HT1080 (cell line): ENCODE results near the gene KRT33B. TPM values are rescaled to one million over a fixed set of nuclear protein-coding genes. Genes with fewer than 3 reads are reported as not detected.

ENCODE experiments used
- DNase-seq: peaks from one replicate; pipeline ENCODE4 v3.0.0-alpha.2; 2015; ENCODE audit warnings: low read depth
- total RNA-seq: library from RNA; depleted of rRNA; stranded (reverse); fragments of >200 nt; shearing (Covaris generic); gene quantifications from 2 replicates; pipeline ENCODE4 v1.2.3, GENCODE V29; 2014; rRNA removed

KRT33B gene
- total RNA-seq, 1 experiment from 2014 or later: not detected

DNA sequence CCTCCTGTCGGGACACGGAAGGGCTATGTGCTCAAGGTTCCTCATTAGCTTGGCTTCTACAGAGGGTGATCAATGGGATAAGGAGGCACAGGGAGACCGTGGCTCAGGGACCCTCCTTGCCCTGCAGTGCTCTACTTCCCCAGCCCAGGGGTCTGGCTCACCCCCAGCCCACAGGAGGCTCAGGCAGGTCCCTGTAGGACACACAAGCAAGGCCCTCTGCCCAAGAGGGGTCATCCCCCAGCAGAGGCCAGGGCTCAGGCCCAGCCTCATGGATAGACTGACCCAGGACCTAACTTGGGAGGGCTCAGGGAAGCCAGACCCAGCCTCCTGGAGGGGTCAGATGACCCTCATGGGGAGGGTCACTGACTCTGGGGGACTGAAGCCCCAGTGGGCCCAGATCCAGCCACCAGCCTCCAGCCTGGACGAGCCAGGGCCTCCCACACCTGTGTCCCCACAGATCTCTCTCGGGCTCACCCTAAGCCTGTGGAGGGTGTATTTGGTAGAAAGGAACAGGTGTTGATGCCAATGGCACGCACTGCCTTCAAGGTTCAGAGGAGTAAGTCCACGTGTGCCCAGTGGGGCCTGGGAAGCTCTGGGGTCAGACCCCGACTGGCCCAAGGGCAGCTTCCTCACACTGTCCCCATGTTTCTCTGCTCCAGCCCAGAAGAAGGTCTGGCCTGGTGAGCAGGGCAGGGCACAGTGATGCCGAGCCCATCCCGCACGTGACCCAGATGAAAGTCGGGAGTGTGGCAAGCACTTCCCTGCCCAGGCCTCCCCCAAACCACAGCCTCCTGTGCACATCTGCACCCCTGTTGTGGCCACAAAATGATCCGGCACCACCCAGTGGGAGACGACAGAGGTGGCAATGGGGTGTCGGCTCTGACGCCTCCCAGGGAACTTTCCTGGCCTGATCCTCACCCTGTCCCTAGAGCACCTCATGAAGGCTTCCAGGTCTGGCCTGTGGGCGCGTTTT, 43.2 kb downstream of the KRT33B start:
- DNase-seq: no peak

DNA sequence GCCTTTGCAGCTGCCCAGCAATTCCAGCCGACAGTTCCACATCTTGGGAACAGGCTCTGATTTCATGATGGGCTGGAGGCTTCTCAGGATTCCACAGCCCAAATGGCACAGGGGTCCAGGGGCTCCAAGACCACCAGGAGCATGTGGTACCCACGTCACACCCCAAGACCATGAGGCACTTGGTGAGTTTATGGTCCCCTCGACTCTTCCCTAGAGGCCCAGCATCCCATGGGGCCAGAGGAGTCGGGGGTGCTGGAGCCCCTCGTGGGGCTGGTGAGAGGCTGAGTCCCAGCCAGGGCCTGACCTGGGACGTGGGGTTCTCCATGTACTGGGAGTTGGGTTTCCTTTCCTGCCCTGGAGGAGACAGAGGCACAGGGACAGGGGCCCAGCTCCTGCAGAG, 44.0 kb downstream of the KRT33B start:
- no peak for DNase-seq

- DNase-seq: no peak
Observed at GRCh38 chr17:41325126-41325525, 44.5 kb downstream of the KRT33B start.

DNA sequence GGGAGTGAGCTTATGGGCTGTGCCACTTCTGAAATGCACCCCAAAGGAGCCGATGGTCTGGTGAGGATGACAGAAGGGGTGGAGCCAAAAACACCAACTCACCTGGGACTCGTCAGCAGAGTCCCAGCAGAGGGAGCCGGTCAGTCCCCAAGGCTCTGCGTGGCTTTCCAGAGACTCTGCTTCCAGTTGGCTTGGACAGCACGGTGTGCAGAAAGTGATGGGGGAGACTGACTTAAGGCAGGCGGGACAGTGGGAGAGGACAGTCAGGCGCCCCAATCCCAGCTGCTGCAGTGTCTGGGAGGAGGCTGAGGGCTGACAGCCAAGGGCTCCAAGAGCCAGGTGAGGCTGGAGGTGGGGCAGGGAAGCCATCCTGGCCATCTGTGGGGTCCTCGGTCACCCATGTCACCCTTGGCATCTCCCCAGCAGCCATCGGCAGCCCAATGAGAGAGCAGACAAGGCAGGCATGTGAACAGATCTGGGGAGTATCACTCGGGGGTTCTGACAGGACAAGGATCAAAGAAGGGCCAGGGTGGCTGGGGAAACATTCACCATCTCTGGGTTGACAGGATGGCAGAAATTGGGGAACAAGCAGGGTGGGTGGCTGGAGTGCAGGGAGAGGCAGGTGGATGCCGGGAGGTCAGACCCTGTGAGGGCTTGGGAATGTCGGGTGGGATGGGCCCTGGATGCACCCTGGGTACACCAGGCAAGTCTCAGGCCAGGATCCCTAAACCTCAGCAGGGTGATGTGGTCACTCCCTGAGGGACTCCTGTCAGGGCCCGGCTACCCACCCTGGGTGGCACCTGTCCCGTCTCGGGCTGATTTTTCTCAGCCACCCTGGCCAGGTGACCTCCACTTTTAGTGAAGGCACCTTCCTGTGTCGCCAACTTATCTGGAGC, 45.2 kb downstream of the KRT33B start:
- DNase-seq: no peak

GRCh38 chr17:41322903-41323895, 46.4 kb downstream of the KRT33B start:
- no peak for DNase-seq

DNA sequence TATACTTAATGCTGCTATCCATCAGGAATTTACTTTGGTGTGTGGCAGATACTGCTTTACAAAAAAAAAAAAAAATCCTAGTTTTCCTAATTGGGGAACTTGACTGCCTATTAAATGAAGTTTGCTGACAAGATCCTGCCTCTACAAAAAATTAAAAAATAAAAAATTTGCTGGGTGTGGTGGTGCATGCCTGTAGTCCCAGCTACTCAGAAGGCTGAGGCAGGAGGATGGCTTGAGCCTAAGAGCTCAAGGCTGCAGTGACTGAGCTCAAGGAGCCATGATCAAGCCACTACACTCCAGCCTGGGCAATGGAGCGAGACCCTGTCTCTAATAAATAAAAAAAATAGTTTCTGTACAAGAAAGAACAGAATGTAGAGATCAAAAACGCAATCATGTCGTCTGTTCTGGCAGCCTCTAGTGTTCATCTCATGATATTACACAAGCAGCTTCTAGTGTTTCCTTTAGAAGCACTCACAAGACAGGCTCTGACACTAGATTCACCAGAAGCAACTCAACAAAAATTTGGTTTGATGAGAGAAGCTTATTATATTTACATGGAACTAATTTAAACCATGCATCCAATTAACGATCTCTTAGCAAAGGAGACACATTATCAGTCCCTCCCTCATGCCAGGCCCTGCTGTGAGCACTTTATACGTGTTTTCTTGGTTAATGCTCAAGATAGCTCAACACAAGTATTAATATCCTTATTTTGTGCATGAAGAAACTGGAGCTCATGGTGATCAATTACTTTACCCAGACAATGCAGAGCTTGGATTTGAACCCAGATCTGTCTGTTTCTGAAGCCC, 47.3 kb downstream of the KRT33B start:
- peak; percentile 46 for DNase-seq

GRCh38 chr17:41318231-41318630, 51.4 kb downstream of the KRT33B start:
- no peak for DNase-seq

DNA sequence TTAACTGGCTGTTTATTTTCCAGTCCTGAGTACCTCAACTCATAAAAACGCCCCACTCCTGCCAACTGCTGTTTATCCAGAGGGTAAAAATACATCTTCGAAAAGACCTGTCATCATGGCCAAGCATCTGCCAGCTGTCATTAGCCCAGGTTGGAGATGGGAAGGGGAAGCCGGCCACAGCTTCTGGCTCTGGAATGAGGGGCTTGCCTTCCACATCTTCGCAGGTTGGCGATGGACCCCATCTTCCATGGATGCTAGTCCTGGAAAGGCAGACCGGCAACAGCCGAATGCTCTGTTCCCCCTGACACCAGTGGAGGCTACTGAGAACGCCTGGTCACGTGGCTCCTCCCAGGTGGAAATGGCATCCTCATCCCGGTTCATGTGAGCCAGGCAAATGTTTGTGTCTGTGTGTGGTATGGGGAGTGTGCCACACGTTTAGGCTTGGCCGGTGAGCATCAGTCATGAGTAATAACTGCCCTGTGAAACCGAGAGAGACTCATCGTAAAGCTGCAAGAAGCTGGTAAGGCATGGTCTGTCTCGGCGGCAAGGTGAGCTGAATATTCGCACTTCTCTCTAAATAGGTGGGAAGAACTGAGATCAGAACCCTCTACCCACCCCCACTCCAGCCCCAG, 53.7 kb downstream of the KRT33B start:
- DNase-seq: no peak

DNA sequence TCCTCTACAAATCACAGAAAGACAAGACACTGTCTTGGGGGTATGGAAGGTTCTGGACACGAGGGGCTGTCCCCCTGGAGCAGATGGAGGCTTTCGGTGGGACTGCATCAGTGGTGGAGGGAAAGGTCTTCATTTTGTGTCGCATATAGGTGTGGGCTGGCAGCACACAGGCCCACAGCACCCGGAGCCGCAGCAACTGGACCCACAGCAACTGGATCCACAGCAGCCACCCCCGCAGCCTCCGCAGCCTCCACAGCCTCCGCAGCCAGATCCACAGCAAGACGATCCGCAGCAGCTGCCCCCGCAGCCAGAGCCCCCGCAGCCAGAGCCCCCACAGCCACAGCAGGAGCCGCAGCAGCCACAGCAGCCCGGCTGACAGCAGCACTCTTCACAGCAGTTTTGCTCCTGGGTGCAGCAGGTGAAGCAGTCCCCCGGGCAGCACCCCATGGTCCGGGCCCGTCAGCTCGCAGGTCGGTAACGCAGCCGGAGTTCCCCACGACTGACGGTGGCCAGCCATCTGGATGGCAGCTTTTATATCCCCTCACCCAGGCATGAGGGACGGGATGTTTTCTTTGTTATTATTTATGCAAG, 54.3 kb downstream of the KRT33B start, which contains the start of gene KRTAP17-1:
Gene KRTAP17-1, minus strand, starts transcription at position 507 of the 591 bp plus-strand sequence. Its CDS starts 60 bp downstream, at position 447.
- DNase-seq: no peak

Other genes with a start within 250 kb of the KRT33B start
- not detected in 2 replicates for gene KRTAP4-12, start 245.6 kb downstream of the KRT33B start, total RNA-seq
- gene KRTAP4-6, start 229.3 kb downstream of the KRT33B start, total RNA-seq: not detected in 2 replicates
- not detected in 2 replicates for gene KRTAP4-5, start 220.0 kb downstream of the KRT33B start, total RNA-seq
- not detected in 2 replicates for gene KRTAP4-4, start 209.1 kb downstream of the KRT33B start, total RNA-seq
- gene KRTAP4-3, start 201.6 kb downstream of the KRT33B start, total RNA-seq: not detected in 2 replicates
- not detected in 2 replicates for gene KRTAP4-2, start 191.6 kb downstream of the KRT33B start, total RNA-seq
- not detected in 2 replicates for gene KRTAP4-1, start 184.9 kb downstream of the KRT33B start, total RNA-seq
- not detected in 2 replicates for gene KRTAP9-1, start 179.9 kb downstream of the KRT33B start, total RNA-seq
- not detected in 2 replicates for gene KRTAP9-2, start 143.2 kb downstream of the KRT33B start, total RNA-seq
- gene KRTAP9-3, start 137.4 kb downstream of the KRT33B start, total RNA-seq: not detected in 2 replicates
- gene KRTAP9-8, start 131.8 kb downstream of the KRT33B start, total RNA-seq: not detected in 2 replicates
- not detected in 2 replicates for gene KRTAP9-4, start 120.1 kb downstream of the KRT33B start, total RNA-seq
- not detected in 2 replicates for gene KRTAP9-9, start 114.4 kb downstream of the KRT33B start, total RNA-seq
- not detected in 2 replicates for gene KRTAP9-6, start 104.4 kb downstream of the KRT33B start, total RNA-seq
- gene KRTAP9-7, start 94.1 kb downstream of the KRT33B start, total RNA-seq: not detected in 2 replicates
- not detected in 2 replicates for gene KRTAP29-1, start 67.0 kb downstream of the KRT33B start, total RNA-seq
- gene KRTAP16-1, start 60.5 kb downstream of the KRT33B start, total RNA-seq: not detected in 2 replicates
- gene KRTAP17-1, start 54.1 kb downstream of the KRT33B start, total RNA-seq: not detected in 2 replicates
- gene KRT33A, start 19.0 kb downstream of the KRT33B start, total RNA-seq: not detected in 2 replicates
- 0.80 and 1.2 TPM in 2 replicates for gene KRT34, start 12.5 kb upstream of the KRT33B start, total RNA-seq
- gene KRT31, start 27.8 kb upstream of the KRT33B start, total RNA-seq: not detected in 2 replicates
- not detected in 2 replicates for gene KRT37, start 54.8 kb upstream of the KRT33B start, total RNA-seq
- not detected in 2 replicates for gene KRT38, start 71.2 kb upstream of the KRT33B start, total RNA-seq
- not detected in 2 replicates for gene KRT32, start 97.6 kb upstream of the KRT33B start, total RNA-seq
- gene KRT35, start 111.3 kb upstream of the KRT33B start, total RNA-seq: not detected in 2 replicates
- gene KRT36, start 120.1 kb upstream of the KRT33B start, total RNA-seq: not detected in 2 replicates
- gene KRT13, start 135.8 kb upstream of the KRT33B start, total RNA-seq: not detected in 2 replicates
- 6.8 and 10.9 TPM in 2 replicates for gene KRT15, start 149.1 kb upstream of the KRT33B start, total RNA-seq
- gene KRT19, start 158.5 kb upstream of the KRT33B start, total RNA-seq: 0.13 and 0.72 TPM in 2 replicates
- not detected in 2 replicates for gene KRT9, start 202.2 kb upstream of the KRT33B start, total RNA-seq
- gene KRT14, start 217.1 kb upstream of the KRT33B start, total RNA-seq: 0.05 TPM in 1 of 2 replicates, not detected in the other
- gene KRT16, start 243.0 kb upstream of the KRT33B start, total RNA-seq: not detected in 2 replicates